HCT116 (cell line): ENCODE results near the gene ESRRG.

Source experiments
- EZH2 ChIP-seq: fragments of 200-600 bp; sonication (generic); IDR thresholded peaks from 2 replicates; pipeline ENCODE4 v1.6.1; 2017; ENCODE audit warnings: antibody characterized with exemption, mixed run types
- RAD21 ChIP-seq: IDR thresholded peaks from 2 replicates; pipeline ENCODE4 v1.6.1; 2012; ENCODE audit warnings: low read depth, mild to moderate bottlenecking
- ZNF274 ChIP-seq: fragments of 200-500 bp; sonication (Bioruptor generic); IDR thresholded peaks from 2 replicates; pipeline ENCODE4 v1.6.1; 2014; ENCODE audit warnings: mild to moderate bottlenecking, low read depth, low read length, inconsistent platforms
- TF ChIP-seq, protein P1 (sequence below): IDR thresholded peaks from 2 replicates; pipeline ENCODE4 v1.6.1; 2011; ENCODE audit warnings: mild to moderate bottlenecking, low read length, moderate library complexity; ENCODE audit not compliant: insufficient replicate concordance; ENCODE audit errors: extremely low read depth
- TF ChIP-seq, protein P2 (sequence below), 3 experiments: fragments of 200-600 bp in 1 of 3; sonication (generic) in 1 of 3; IDR thresholded peaks in 2 of 3; conservative IDR thresholded peaks in 1 of 3; 2 replicates each; pipeline ENCODE4 v1.5.1; 2012 to 2017; ENCODE audit warnings: low read depth in 2 of 3, low read length in 2 of 3, antibody characterized with exemption in 1 of 3, borderline replicate concordance in 1 of 3, control low read depth in 1 of 3, mild to moderate bottlenecking in 1 of 3, mixed read lengths in 1 of 3, mixed run types in 1 of 3, moderate library complexity in 1 of 3; ENCODE audit not compliant: insufficient read depth in 1 of 3

DNA sequence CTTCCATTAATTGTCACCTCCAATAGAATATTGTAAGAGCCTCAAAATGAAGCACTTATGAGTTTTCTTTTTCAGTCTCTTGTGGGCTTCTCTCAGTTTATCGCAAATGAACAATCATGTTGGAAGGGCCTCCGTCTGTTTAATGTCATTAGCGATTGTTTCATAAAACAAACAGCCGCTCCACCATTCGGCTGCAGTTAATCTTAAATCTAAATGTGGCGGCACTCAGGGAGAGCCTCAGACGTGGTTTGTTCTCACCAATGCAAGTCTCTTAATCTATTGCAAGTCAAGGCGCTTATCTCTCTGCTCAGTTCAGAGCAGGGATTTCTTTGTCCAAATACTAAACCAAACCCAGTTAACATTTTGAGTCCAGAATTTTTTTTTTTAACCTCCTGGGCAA, 34.9 kb upstream of the ESRRG start:
- TF ChIP-seq, protein P1, sequence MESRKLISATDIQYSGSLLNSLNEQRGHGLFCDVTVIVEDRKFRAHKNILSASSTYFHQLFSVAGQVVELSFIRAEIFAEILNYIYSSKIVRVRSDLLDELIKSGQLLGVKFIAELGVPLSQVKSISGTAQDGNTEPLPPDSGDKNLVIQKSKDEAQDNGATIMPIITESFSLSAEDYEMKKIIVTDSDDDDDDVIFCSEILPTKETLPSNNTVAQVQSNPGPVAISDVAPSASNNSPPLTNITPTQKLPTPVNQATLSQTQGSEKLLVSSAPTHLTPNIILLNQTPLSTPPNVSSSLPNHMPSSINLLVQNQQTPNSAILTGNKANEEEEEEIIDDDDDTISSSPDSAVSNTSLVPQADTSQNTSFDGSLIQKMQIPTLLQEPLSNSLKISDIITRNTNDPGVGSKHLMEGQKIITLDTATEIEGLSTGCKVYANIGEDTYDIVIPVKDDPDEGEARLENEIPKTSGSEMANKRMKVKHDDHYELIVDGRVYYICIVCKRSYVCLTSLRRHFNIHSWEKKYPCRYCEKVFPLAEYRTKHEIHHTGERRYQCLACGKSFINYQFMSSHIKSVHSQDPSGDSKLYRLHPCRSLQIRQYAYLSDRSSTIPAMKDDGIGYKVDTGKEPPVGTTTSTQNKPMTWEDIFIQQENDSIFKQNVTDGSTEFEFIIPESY, result no peak
- TF ChIP-seq, protein P2, sequence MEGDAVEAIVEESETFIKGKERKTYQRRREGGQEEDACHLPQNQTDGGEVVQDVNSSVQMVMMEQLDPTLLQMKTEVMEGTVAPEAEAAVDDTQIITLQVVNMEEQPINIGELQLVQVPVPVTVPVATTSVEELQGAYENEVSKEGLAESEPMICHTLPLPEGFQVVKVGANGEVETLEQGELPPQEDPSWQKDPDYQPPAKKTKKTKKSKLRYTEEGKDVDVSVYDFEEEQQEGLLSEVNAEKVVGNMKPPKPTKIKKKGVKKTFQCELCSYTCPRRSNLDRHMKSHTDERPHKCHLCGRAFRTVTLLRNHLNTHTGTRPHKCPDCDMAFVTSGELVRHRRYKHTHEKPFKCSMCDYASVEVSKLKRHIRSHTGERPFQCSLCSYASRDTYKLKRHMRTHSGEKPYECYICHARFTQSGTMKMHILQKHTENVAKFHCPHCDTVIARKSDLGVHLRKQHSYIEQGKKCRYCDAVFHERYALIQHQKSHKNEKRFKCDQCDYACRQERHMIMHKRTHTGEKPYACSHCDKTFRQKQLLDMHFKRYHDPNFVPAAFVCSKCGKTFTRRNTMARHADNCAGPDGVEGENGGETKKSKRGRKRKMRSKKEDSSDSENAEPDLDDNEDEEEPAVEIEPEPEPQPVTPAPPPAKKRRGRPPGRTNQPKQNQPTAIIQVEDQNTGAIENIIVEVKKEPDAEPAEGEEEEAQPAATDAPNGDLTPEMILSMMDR (IDR thresholded peaks at IDR 0.05 in 2 of 3, conservative IDR thresholded peaks at IDR 0.05 in 1 of 3; ENCODE audit: borderline replicate concordance in 1 of 3, insufficient read depth in 1 of 3, low read depth in 2 of 3, low read length in 2 of 3), result no peak
- TF ChIP-seq ZNF274, result no peak
- no peak for TF ChIP-seq RAD21
- TF ChIP-seq EZH2, result no peak
